Transverse colon (tissue), 4 donors: Measurements from ENCODE around the gene GALK2.

Experiments
- CTCF ChIP-seq, 5 experiments: fragments of 200-600 bp in 3 of 5; fragments of 450-650 bp in 2 of 5; sonication (generic) in 3 of 5; IDR thresholded peaks; 1 replicate in 2 of 5; 2 replicates in 3 of 5; pipeline ENCODE4 v1.5.1; 2016 to 2017; ENCODE audit warnings: antibody characterized with exemption in 5 of 5, inconsistent platforms in 3 of 5, mild to moderate bottlenecking in 2 of 5, moderate library complexity in 1 of 5
- EP300 ChIP-seq: sonication (generic); formaldehyde crosslinking; IDR thresholded peaks from one replicate; pipeline ENCODE4 v1.6.1; 2017; ENCODE audit warnings: antibody characterized with exemption, low read depth
- POLR2A ChIP-seq: fragments of 450-650 bp; IDR thresholded peaks from one replicate; pipeline ENCODE4 v1.6.1; 2016; ENCODE audit warnings: antibody characterized with exemption, mild to moderate bottlenecking, moderate library complexity
- POLR2AphosphoS5 ChIP-seq, 3 donors: sonication (generic); formaldehyde crosslinking; IDR thresholded peaks; one replicate each; pipeline ENCODE4 v1.6.1; 2016; ENCODE audit warnings: antibody characterized with exemption in 3 of 3

GRCh38 chr15:49361370-49361769 lies 191.3 kb downstream of the GALK2 start:
- TF ChIP-seq POLR2A = no peak
- TF ChIP-seq CTCF (IDR thresholded peaks at IDR 0.05) = no peak
- TF ChIP-seq EP300 = no peak
- TF ChIP-seq POLR2AphosphoS5 (IDR thresholded peaks at IDR 0.05) = no peak
